ENCODE measurements around the gene BMAL1.

Gene BMAL1

DNA sequence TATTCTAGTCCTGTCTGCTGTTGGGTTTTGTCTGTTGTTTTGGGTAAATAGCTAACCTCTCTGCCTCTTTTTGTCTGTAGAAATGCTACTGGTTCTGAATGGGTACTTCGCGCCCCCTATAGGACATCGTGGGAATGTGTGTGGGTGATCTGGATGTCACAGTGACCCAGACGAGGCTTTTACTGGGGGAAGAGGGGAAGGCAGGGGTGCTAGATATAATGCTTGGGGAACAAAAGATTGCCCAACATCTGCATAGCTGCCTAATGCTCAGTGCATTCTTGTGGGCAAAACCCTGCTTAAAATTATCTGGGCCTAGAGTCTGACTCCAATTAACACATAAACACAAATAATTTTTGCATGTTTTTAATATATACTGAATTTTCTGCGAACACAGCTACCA is 57.7 kb downstream of the BMAL1 start:
- TF ChIP-seq, protein P1, sequence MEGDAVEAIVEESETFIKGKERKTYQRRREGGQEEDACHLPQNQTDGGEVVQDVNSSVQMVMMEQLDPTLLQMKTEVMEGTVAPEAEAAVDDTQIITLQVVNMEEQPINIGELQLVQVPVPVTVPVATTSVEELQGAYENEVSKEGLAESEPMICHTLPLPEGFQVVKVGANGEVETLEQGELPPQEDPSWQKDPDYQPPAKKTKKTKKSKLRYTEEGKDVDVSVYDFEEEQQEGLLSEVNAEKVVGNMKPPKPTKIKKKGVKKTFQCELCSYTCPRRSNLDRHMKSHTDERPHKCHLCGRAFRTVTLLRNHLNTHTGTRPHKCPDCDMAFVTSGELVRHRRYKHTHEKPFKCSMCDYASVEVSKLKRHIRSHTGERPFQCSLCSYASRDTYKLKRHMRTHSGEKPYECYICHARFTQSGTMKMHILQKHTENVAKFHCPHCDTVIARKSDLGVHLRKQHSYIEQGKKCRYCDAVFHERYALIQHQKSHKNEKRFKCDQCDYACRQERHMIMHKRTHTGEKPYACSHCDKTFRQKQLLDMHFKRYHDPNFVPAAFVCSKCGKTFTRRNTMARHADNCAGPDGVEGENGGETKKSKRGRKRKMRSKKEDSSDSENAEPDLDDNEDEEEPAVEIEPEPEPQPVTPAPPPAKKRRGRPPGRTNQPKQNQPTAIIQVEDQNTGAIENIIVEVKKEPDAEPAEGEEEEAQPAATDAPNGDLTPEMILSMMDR (IDR thresholded peaks at IDR 0.05; ENCODE audit: extremely low read depth, insufficient read depth, missing control alignments), result peak; percentile 84
- DNase-seq (ENCODE audit: low spot score), result peak; percentile 59
- in situ Hi-C loops (cut with MboI; ENCODE audit: low pct_unique_long_range_greater_than_20kb, low sequenced_read_pairs, unreplicated experiment), result loop anchor here (25.0 kb wide), 2 partner anchors 98 to 373 kb away; no protein-coding TSS in a partner anchor

- TF ChIP-seq, protein P1 (IDR thresholded peaks at IDR 0.05; ENCODE audit: extremely low read depth, insufficient read depth, missing control alignments), result no peak
- no peak for DNase-seq (ENCODE audit: low spot score)
- in situ Hi-C loops (cut with MboI; ENCODE audit: low pct_unique_long_range_greater_than_20kb, low sequenced_read_pairs, unreplicated experiment), result loop anchor here (25.0 kb wide), 2 partner anchors 99 to 374 kb away; no protein-coding TSS in a partner anchor
Measured at GRCh38 chr11:13336246-13336878, 58.8 kb downstream of the BMAL1 start.

GRCh38 chr11:13338019-13338426 is 60.4 kb downstream of the BMAL1 start:
- DNase-seq (ENCODE audit: low spot score), result no peak
- in situ Hi-C loops (cut with MboI; ENCODE audit: low pct_unique_long_range_greater_than_20kb, low sequenced_read_pairs, unreplicated experiment), result loop anchor here (25.0 kb wide), 2 partner anchors 101 to 376 kb away; no protein-coding TSS in a partner anchor

GRCh38 chr11:13338427-13339069 is 61.0 kb downstream of the BMAL1 start:
- TF ChIP-seq, protein P1 (IDR thresholded peaks at IDR 0.05; ENCODE audit: extremely low read depth, insufficient read depth, missing control alignments), result no peak
- in situ Hi-C loops (cut with MboI; ENCODE audit: low pct_unique_long_range_greater_than_20kb, low sequenced_read_pairs, unreplicated experiment), result loop anchor here (25.0 kb wide), 2 partner anchors 101 to 376 kb away; no protein-coding TSS in a partner anchor
- no peak for DNase-seq (ENCODE audit: low spot score)

More at GRCh38 chr11:13338019-13338426, 60.4 kb downstream of the BMAL1 start:
- TF ChIP-seq, protein P1 (IDR thresholded peaks at IDR 0.05; ENCODE audit: extremely low read depth, insufficient read depth, missing control alignments), result no peak

GRCh38 chr11:13339195-13340153 is 61.9 kb downstream of the BMAL1 start:
- TF ChIP-seq, protein P1 (IDR thresholded peaks at IDR 0.05; ENCODE audit: extremely low read depth, insufficient read depth, missing control alignments), result no peak
- in situ Hi-C loops (cut with MboI; ENCODE audit: low pct_unique_long_range_greater_than_20kb, low sequenced_read_pairs, unreplicated experiment), result loop anchor here (25.0 kb wide), 2 partner anchors 102 to 377 kb away; no protein-coding TSS in a partner anchor
- DNase-seq (ENCODE audit: low spot score), result no peak

- DNase-seq (ENCODE audit: low spot score), result no peak
- in situ Hi-C loops (cut with MboI; ENCODE audit: low pct_unique_long_range_greater_than_20kb, low sequenced_read_pairs, unreplicated experiment), result loop anchor here (25.0 kb wide), 2 partner anchors 104 to 379 kb away; no protein-coding TSS in a partner anchor
- TF ChIP-seq, protein P1 (IDR thresholded peaks at IDR 0.05; ENCODE audit: extremely low read depth, insufficient read depth, missing control alignments), result no peak
Measured at GRCh38 chr11:13341026-13341425, 63.4 kb downstream of the BMAL1 start.
